ENCODE results near the gene USF1.
"Not testable (repeated sequence)": the region's sequence is repeated elsewhere in the genome, so short reads cannot be mapped to it uniquely, and the experiment has no call there.

The USF1 gene

DNA sequence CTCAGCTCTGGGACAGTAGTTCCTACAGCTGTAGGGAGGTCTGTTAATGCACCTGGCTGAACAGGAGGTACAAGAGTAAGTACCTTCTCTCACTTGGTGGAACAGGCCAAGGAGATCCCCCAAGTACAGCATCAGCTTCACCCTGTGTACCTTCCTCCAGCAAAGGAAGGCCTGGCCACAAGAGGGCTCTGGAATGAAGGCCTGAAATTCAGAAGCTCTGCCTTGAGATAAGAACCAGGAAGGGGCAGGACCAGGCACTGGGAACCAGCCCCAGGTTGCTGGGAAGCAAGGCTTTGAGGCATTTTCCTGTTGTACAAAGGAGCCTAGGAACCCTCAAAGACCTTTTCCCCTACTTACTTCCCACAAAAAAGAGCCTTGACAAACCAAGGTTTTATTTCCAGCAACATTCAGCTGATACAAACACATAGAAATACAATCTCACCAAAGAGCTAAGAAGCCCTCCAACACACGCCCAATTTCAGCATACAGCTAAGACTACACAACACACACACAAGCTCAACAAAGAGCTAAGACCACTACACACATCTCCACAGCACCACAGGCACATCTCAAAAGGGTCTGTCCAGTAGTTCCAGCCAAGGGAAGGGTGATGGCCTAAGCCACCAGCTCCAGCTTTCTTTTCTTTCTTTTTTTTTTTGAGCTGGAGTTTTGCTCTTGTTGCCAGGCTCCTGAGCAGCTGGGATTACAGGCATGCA, 48.3 kb downstream of the USF1 start:
- H3K4me3 ChIP-seq (ENCODE audit: low read length) = no peak overlapping the region
- TF ChIP-seq, protein P1, sequence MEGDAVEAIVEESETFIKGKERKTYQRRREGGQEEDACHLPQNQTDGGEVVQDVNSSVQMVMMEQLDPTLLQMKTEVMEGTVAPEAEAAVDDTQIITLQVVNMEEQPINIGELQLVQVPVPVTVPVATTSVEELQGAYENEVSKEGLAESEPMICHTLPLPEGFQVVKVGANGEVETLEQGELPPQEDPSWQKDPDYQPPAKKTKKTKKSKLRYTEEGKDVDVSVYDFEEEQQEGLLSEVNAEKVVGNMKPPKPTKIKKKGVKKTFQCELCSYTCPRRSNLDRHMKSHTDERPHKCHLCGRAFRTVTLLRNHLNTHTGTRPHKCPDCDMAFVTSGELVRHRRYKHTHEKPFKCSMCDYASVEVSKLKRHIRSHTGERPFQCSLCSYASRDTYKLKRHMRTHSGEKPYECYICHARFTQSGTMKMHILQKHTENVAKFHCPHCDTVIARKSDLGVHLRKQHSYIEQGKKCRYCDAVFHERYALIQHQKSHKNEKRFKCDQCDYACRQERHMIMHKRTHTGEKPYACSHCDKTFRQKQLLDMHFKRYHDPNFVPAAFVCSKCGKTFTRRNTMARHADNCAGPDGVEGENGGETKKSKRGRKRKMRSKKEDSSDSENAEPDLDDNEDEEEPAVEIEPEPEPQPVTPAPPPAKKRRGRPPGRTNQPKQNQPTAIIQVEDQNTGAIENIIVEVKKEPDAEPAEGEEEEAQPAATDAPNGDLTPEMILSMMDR (conservative IDR thresholded peaks at IDR 0.05; ENCODE audit: low read length) = peak; percentile 66
- peak; percentile 56 for DNase-seq (ENCODE audit: low read depth)

DNA sequence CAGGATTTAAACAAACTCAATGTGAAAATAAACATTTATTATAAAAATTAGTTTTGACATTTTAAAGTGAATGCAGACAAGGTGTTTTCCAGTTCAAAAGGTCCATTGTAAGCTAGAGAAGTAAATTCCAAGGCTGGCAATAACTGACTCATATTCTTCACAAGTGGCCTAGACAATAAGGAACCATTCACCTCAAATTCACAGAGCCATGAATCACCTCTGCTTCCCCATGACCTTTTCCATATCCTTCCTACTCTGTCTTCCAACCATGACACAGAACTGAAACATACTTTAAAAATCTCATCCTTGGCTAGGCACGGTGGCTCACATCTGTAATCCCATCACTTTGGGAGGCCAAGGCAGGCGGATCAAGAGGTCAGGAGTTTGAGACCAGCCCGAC, 49.6 kb downstream of the USF1 start:
- TF ChIP-seq, protein P1 (conservative IDR thresholded peaks at IDR 0.05; ENCODE audit: low read length) = no peak
- no peak overlapping the region for H3K4me3 ChIP-seq (ENCODE audit: low read length)
- DNase-seq (ENCODE audit: low read depth) = peak; percentile 40

DNA sequence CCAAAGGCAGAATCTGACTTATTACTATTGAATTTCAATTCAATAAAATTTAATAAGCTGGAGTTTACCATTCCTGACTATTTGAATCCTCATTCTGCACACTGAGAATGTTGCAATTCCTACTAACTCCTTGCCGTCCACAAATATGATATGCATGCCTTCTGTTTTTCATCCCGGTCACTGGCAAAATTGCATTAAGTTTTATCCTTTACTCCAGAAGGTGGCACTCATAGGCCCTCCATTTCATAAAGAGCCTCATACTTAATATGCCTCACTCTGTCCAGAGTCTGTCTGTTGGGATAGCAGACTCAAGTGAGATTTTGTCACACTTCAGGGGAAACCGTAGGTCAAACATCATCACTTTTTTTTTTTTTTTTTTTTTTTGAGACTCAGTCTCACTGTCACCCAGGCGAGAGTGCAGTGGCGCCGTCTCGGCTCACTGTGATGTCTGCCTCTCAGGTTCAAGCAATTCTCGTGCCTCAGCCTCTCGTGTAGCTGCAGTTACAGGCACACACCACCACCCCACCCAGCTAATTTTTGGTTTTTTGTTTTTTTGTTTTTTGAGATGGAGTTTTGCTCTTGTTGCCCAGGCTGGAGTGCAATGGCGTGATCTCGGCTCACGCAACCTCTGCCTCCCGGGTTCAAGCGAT, 52.1 kb downstream of the USF1 start:
- H3K4me3 ChIP-seq (ENCODE audit: low read length) = no peak overlapping the region
- TF ChIP-seq, protein P1 (conservative IDR thresholded peaks at IDR 0.05; ENCODE audit: low read length) = peak; percentile 63
- peak; percentile 86 for DNase-seq (ENCODE audit: low read depth)

DNA sequence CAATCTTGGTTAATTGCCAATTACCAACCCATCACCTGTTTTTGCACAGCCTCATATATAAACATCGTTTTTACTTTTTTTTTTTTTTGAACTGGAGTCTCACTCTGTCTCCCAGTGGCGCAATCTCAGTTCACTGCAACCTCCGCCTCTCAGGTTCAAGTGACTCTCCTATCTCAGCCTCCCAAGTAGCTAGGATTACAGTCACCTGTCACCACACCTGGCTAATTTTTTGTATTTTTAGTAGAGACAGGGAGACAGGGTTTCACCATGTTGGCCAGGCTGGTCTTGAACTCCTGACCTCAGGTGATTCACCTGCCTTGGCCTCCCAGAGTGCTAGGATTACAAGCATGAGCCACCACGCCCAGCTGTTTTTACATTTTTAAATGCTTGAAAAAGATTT, 53.7 kb downstream of the USF1 start:
- DNase-seq (ENCODE audit: low read depth); H3K4me3 ChIP-seq (ENCODE audit: low read length): not testable (repeated sequence)

All from AG10803 (cell line).